Posterior vena cava (tissue), 2 donors: Measurements from ENCODE around the gene PGLYRP4. TPM values are rescaled to one million over a fixed set of nuclear protein-coding genes. Genes with fewer than 3 reads are reported as not detected.
A peak's percentile ranks its signal among the peaks of the same experiment; 100 is the strongest.
"Not testable (repeated sequence)": the region's sequence is repeated elsewhere in the genome, so short reads cannot be mapped to it uniquely, and the experiment has no call there.

ENCODE experiments used
- DNase-seq: peaks from one replicate; pipeline ENCODE4 v3.0.0-alpha.2; 2020; ENCODE audit warnings: low spot score
- intact Hi-C, 2 donors: fragments of 100-400 bp; cut with DNase I; formaldehyde crosslinking; loops; one replicate each; pipeline versions ENCODE4 v1.14.1 to v1.14.2; 2022 to 2023
- total RNA-seq, 2 donors: library from RNA; stranded (reverse); fragmentation: NEBNext Ultra II Directional; extraction: Animal tissue kit (Norgen Biotek cat#: 25700); gene quantifications; one replicate each; pipeline ENCODE4 v1.2.1, GENCODE V29; 2021
- donor health status: DM: yes; HTN: yes; CAD: no.
- donor health status: DM: yes; HTN: yes; CAD: no.

Gene PGLYRP4
- total RNA-seq, 2 donors from 2014 or later, result not detected

DNA sequence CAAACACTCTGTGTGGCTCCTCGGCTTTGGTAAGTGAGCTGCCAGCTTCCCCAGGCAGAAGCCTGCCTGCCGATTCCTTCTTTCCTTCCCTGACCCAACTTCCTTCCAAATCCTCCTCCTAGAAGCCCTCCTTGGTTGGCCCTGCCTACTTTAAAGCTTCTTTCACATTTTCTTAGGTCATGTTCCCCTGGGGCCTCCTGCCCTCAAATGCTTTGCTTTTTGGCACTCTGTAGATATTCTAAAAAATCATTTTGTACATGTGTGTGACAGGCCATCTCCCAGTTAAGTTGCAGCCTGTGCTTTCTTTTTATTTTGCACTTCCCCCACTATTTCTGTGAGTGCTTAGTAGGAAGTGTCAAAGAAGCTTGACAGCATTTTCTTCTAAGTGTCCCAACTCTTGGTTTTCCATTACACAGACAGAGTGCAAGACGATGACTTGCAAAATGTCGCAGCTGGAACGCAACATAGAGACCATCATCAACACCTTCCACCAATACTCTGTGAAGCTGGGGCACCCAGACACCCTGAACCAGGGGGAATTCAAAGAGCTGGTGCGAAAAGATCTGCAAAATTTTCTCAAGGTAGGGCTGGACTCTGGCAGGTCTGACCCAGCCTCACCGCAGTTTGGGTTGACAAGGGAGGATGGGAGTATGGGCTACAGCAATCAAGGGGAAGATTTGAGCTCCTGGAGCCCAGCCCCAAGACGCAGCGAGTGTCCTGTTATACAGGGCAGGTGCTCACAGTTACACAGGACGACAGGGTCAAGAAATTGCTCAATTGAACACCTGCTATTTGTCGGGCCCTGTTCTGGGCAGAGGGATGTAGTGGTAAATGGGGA lies 9.4 kb upstream of the PGLYRP4 start, which contains the start of gene S100A9:
Gene S100A9, plus strand, starts transcription at position 2 of the 838 bp plus-strand sequence. Its CDS starts 430 bp downstream, at position 432.
- intact Hi-C loops, result no loop called here
- no peak for DNase-seq

DNA sequence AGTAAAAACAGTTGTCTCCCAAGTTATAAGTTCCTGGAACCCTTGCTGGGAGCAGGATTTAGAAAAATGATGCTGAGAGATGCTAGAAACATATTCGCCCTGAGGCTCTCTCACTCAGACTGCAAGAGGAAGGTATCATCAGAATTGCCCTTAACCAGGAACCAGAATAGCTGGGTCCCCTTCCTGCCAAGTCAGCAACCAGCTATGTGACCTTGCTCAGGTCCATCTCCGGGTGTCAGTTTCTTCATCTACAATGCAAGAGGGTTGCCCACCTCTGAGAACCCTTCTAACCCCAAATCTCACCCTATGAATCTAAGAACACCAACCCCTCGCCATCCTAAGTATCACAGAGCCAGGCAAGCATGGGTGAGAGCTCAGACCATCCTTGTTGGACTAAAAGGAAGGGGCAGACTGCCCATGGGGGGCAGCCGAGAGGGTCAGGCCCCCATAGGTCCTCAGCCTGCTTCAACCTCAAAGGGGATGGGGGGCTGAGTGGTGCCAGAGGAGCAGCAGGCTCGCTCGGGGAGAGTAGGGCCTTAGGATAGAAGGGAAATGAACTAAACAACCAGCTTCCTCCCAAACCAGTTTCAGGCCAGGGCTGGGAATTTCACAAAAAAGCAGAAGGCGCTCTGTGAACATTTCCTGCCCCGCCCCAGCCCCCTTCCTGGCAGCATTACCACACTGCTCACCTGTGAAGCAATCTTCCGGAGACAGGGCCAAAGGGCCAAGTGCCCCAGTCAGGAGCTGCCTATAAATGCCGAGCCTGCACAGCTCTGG lies 8.6 kb upstream of the PGLYRP4 start:
- intact Hi-C loops, result no loop called here
- peak; percentile 93 for DNase-seq

DNA sequence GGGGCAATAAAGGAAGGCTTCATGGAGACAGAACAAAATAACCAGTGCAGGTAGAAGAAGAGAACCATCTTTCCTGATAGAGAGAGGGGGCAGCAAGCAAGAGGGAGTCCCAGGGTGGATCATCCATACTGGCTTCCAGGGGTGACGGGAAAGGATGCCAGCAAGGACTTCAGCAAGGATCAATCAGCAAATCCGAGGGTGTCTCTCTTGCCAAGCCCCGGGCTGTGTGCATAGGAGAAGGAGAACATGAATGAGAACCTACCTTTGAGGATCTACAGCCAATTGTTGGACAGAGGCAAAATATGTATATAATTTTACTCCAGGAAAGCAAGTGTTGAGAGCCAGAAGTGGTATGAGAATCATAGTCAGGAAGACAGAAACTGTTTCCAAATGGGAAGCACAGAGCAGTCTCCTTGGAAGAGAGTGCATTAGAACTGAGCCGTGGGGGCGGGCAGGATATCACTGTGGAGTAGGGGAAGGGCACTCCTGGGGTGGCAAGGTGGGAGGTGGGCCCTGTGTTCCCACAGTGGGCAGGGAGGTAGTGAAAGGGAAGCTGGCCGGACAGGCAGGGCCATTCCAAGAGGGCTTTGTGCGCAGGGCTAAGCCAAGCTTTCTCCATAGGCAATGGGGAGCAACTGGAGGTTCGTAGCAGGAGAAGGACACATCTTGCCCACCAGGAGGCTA lies 7.9 kb upstream of the PGLYRP4 start:
- DNase-seq, result no peak
- intact Hi-C loops, result no loop called here

DNA sequence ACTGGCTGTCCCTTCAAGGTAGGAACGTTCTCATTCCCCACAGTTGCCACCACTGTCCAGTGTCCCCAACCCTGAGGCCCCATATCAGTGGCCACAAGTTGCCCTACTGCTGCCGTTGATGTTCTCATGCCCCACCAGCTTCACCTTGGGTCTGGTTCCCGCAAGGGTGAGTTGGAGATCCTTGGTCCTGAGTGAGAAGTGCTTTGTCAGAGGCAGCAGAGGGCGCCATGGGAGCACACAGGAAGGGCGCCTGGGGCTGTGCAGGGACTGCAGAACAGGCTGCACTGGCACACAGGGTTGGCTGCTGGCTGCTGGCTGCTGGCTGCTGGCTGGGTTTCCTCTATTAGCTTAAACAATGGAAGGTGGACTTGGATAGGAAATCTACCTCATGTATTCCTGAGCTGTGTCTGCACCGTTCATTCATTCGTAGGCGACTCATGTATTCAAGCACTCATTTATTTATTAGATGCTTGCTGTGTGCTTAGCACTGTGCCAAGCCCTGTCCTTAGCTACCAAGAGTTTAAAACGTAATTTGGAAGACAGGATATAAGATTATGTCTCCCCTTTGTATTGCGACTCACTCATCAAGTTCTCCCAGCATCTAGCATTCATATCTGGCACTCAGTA lies 6.9 kb upstream of the PGLYRP4 start:
- peak; percentile 90 for DNase-seq
- intact Hi-C loops, result no loop called here

DNA sequence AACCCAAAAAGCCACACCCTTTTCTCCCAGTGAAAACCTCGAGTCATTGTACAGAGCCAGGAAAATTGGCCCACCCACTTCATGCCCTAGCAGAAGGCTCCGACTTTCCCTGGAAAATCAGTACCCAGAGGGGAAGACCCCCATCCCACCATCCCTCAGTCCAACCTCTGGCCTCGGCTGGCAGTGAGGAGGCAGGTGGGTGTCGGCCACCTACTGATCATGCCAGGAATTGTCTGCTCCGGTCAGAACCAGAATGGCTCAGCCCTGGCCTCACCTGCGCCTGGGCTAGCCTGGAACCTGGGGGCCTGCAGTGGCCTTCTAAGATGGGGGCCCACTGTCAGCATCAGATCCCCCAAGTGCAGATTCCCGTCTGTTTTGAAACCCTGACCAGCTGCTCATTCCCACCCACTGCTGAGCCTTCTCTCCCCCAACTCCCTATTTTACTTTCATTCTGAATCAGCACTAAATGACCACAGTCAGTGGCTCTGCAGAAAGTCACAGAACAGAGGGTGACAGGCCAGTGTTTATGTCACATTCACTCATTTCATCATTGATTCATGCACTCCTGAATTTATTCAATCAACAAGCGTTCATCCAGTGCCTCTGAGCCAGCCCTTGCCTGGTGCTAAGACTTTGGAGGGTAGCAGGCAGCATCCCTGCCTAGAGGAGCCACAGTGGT lies 6.0 kb upstream of the PGLYRP4 start:
- intact Hi-C loops, result loop anchor here (5.0 kb wide), 3 partner anchors 138 to 218 kb away; no protein-coding TSS in a partner anchor
- no peak for DNase-seq

DNA sequence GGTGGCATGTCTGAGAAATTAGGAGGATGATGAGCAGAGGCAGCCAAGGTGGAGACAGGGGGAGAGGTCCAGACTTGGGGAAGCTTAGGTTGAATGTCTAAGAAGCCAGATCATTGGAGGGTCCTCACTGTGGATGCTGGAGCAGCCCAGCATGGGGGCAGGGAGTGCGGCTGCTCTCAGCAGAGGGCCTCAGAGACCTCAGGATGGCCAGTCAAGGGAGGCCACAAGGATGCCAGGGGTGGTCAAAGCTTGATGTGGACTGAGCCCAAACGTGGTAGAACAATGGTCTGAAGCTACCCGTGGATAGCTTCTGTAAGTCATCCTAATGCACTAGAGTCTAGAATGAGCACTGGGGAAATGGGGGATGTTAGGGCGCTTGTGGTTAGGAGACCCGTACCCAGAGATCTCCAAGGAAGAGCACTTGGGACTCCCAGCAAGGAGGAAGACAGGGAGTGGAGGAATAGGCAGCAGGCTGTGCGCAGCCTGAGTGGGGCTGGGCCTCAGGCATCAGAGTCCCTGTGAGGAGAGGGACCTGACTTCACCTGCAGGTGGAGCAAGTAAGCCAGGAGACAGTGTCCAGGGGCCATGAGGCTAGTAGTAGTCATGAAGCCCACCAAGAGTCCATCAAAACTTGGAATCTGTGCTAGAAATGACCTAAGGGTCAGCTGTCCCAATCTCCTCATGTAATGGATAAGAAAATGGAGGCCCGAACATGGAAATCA lies 4.7 kb upstream of the PGLYRP4 start:
- no peak for DNase-seq
- intact Hi-C loops, result loop anchor here (5.0 kb wide), 3 partner anchors 139 to 219 kb away; no protein-coding TSS in a partner anchor

DNA sequence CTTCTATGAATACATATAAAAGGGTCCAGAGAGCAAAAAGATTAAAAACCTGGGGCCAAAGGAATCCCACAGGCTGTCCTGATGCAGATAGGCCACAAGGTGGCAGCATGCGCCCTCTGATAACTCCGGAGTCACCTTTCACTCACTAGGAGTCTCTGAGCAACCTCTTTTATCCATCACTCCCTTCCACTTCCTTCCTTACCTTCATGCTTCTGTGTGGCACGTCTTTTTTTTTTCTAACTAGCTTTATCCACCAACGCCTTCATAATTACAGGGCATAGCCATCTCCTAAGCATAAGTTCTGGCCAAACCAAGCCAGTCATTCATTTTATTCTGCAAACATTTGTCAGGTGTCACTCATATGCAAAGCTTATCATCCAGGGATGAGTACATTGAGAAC lies 3.9 kb upstream of the PGLYRP4 start:
- intact Hi-C loops, result loop anchor here (5.0 kb wide), 3 partner anchors 140 to 220 kb away; no protein-coding TSS in a partner anchor
- DNase-seq, result peak; percentile 88

DNA sequence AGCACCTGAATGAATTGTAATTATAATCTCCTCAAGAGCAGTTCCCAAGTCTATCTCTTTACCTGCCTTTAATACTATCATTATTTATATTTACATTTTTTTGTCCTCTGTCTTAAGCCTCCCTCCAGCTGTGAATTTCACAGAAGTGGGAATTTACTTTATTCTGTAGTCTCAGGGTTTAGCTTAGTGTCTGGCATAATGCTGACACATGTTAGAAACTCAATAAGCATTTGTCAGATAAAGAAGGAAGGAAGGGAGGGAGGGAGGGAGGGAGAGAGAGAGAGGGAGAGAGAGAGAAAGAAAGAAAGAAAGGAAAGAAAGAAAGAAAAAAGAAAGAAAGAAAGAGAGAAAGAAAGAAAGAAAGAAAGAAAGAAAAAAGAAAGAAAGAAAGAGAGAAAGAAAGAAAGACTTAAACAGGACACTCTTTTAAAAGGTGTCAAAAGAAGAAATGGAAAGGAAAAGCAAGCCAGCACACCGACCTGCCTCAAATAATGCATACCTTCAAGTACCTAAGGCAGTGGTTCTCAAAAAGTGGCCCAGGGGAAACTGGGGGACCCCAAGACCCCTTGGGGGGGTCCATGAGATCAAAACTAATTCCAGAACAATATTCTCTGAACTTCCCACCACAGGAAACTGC lies 1.8 kb upstream of the PGLYRP4 start:
- intact Hi-C loops, result loop anchor here (5.0 kb wide), 3 partner anchors 142 to 222 kb away; no protein-coding TSS in a partner anchor
- DNase-seq, result no peak

DNA sequence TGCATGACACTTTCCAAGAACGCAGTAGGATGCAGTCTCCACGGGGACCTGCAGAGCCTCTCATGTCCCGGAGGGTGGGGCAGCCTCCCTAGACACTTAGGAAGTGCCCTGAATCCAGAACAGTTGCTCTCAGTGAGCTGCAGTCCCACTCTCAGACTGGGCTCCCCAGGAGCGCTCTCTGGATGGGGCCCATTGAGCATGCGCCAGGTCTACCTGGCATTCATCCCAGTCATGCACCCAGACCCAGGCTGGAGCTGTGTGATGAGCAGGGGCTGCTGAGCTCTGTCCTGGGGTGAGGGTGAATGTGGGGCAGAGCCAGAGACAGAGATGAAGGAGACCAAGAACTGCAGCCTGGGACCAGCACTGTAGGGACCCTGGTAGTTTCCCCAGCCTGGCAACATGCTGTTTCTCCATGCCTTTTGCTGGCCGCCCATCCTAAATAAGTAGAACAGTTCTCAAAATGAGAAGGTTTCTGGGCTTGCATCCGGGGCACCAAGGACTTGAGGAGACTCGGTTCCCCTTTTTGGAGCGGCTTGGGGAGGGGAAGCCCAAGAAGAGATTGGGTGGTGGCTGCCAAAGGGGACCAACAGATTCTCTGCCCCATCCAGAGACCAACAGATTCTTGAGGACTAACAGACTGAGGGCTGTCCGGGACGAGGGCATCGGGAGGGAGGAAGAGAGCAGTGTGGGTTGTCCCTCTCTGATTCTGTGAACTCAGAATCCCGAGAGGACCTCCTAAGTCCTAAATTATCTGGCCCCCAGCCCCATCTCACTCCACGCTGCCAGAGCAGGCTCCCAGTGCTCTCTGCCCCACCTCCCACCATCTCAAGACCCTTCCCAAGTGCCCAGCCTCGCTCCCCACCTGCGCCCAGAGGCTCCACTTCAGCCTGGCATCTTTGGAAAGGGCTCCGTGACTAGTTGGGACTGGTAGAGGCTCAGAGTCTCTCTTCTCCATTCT lies 1.0 kb upstream of the PGLYRP4 start:
- peak; percentile 37 for DNase-seq
- intact Hi-C loops, result loop anchor here (5.0 kb wide), 3 partner anchors 143 to 223 kb away; no protein-coding TSS in a partner anchor

DNA sequence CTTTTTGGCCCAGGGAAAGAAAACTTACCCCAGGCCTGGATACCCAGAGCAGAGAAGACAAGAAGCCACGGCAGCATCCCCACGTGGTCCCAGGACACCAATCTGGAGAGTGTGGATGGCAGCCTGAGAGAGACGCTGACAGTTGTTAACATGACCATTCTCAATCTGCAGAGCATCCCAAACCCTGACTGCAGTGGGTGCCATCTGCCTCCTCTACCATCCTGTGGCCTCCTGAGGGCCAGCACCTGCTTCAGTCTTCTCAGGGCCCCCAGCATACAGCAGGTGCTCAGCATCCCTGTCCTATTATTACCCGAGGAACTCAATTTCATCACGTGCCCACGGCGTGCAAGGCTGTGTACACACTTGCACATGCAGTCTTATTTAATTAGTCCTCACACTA lies 785 bp downstream of the PGLYRP4 start:
- intact Hi-C loops, result no loop called here
- peak; percentile 60 for DNase-seq

DNA sequence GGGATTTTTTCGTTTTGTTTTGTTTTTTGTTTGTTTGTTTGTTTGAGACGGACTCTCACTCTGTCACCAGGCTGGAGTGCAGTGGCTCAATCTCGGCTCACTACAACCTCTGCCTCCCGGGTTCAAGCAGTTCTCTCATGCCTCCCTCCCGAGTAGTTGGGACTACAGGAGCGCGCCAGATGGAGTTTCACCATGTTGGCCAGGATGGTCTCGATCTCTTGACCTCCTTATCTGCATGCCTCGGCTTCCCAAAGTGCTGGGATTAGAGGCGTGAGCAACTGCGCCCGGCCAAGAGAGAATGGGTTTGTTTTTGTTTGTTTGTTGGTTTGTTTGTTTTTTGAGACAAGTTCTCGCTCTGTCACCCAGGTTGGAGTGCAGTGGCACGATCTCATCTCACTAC lies 1.6 kb downstream of the PGLYRP4 start:
- DNase-seq, result peak; percentile 41
- intact Hi-C loops, result not testable (repeated sequence)

DNA sequence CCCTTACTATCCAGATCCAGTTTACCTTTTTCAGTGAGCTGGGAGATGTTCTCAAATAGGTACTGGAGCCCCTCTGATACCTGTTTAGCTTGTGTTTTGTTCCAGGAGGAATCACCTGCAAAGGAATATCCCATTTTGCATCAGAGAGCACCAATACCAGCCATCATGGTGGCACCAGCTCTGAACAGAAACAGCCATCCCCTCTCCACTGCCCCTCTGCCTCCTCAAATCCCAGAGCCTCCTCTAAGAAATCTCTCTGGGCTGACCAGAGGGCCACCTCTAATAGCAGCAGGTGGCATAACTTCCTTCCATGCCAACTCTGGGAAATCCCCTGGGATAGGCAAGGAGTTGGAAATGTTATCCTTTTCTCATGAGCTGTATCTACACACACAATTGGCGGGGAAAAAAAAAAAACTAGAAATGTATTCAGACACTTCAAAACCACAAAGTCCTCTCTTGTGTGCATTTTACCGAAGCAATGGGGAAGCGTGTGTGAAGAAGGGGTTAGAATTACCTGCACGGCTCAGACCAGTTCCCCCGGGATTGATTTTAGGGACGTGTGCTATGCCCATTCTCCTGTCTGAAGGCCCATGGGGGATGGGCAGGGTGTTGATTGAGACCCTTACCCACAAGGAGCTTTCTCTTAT lies 2.4 kb downstream of the PGLYRP4 start:
- intact Hi-C loops, result no loop called here
- peak; percentile 25 for DNase-seq

DNA sequence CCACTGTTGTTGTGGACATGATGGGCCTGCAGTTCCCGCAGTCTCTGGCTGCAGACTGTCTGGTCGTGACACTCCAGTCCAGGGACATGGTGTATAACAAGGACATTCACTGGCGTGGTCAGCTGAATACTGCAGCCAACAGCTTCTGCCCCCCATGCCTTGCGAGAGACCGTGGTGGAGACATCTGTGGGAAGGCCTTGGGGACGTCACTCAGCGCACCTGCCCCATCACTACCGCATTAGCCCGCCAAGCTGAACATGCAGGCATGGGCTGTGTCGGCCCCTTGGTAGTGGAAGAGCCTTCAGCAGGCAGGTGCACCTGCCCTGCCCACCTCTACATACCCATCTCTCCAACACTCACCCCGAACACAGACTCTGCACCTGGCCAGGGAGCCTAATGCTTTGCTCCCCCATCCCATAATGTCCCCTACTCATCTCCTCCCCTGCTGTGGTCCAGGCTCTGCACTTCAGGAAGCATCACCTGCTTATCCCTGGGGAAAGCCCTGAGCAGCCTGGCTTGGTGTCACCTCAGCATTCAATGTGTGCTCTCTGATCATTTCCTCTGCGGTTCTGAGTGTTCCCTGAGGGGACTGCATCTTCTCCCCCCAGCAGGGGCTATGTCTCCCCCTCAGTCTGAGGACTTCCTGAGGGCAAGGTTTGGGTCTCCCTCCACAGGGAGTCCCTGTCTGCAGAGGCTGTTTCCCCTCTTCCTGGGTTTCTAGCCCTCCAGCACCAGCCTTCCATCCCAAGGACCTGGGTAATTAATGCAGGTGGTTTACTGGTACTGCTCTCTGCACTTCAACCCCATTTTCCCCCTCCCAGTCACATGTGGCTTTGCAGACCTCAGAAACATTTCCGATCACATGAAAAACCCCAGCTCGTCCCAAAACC lies 3.2 kb downstream of the PGLYRP4 start:
- intact Hi-C loops, result no loop called here
- DNase-seq, result no peak

DNA sequence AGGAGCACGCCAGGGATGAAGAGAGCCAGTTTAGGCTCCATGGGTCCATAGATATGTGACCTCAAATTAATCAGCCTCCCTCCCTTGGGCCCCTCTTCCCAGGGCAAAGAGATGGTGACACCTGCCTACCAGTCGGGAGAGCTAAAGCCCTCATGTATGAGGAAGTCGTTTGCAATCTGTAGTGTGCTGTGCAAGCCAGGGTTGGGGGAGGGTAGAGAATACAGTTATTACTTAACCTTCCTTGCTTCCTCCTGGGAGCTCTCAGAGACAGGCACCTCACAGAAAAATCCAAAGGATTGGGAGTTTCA lies 4.0 kb downstream of the PGLYRP4 start:
- peak; percentile 38 for DNase-seq
- intact Hi-C loops, result no loop called here
